Tibial nerve (tissue), 3 donors: Measurements from ENCODE around the gene SETD1A.

Experiments used
- CTCF ChIP-seq, 5 experiments: fragments of 200-600 bp in 3 of 5; fragments of 450-650 bp in 2 of 5; sonication (generic) in 3 of 5; IDR thresholded peaks; one replicate each; pipeline ENCODE4 v1.5.1; 2016 to 2019; ENCODE audit warnings: antibody characterized with exemption in 5 of 5, mild to moderate bottlenecking in 3 of 5, moderate library complexity in 2 of 5
- POLR2A ChIP-seq, 2 donors: fragments of 450-650 bp; IDR thresholded peaks; one replicate each; pipeline ENCODE4 v1.6.1; 2017; ENCODE audit warnings: antibody characterized with exemption in 2 of 2, mild to moderate bottlenecking in 2 of 2, moderate library complexity in 2 of 2

DNA sequence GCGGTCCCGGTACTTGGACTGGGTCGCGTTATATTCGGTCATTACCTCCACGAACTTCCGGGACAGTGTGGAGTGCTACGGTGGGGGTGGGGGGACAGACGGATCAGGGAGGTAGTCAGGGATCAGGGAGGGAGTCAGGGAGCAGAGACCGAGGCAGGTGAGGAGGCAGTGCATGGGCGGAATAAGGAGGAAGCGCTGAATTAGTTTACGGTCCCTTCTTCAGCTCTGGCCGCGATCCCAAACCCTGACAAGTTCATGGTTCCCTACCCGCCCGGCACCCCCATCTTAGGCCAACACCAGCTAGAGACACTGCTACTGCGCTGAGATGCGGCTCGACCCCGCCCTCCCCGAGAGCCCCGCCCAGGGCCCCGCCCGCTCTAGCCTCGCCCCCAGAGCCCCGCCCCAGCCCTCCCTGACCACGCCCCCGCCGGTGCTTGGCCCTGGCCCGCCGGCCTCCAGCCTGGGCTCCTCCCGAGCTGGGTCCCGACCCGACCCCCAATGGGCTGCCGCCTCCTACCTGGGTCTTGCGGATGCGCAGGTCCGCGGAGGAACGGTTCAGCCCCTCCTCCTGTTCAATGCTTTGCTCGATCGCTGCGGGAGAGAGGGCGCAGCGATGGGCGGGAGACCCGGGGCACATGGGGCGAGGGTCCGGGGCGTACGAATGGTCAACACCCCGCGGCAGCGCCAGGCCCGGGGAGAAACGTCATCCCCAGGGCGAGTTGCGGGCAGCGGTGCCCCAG is 39.6 kb downstream of the SETD1A start:
- TF ChIP-seq CTCF (IDR thresholded peaks at IDR 0.05) (no peak), POLR2A (IDR thresholded peaks at IDR 0.05) (peak in 1 of 2 donors; percentile 42)
